Activated naive CD8-positive, alpha-beta T cell (primary cell): ENCODE data around the gene PSMC2.
"Not testable (repeated sequence)": the region's sequence is repeated elsewhere in the genome, so short reads cannot be mapped to it uniquely, and the experiment has no call there.

Source experiments
- H3K27ac Mint-ChIP-seq: one replicate; pipeline ENCODE4 v1.8.0; 2021; ENCODE audit warnings: mixed read lengths
- H3K27me3 Mint-ChIP-seq: one replicate; pipeline ENCODE4 v1.8.0; 2021; ENCODE audit warnings: mixed read lengths
- H3K36me3 Mint-ChIP-seq: one replicate; pipeline ENCODE4 v1.8.0; 2021; ENCODE audit warnings: mixed read lengths
- H3K4me1 Mint-ChIP-seq: one replicate; pipeline ENCODE4 v1.8.0; 2021; ENCODE audit warnings: low read depth, mixed read lengths
- H3K4me3 Mint-ChIP-seq: one replicate; pipeline ENCODE4 v1.8.0; 2021; ENCODE audit warnings: mild to moderate bottlenecking, mixed read lengths
- H3K9me3 Mint-ChIP-seq: one replicate; pipeline ENCODE4 v1.8.0; 2021; ENCODE audit warnings: low read depth, mixed read lengths

PSMC2 gene

GRCh38 chr7:103391150-103391549 is 43.7 kb downstream of the PSMC2 start:
- Mint-ChIP-seq H3K9me3 (no peaks in the 10 kb centered on the region), H3K36me3 (no peaks in the 10 kb centered on the region), H3K27me3 (peaks cover 7% of the 10 kb centered on the region), H3K4me3 (no peak overlapping the region), H3K27ac (no peak overlapping the region), H3K4me1 (no peaks in the 10 kb centered on the region)

DNA sequence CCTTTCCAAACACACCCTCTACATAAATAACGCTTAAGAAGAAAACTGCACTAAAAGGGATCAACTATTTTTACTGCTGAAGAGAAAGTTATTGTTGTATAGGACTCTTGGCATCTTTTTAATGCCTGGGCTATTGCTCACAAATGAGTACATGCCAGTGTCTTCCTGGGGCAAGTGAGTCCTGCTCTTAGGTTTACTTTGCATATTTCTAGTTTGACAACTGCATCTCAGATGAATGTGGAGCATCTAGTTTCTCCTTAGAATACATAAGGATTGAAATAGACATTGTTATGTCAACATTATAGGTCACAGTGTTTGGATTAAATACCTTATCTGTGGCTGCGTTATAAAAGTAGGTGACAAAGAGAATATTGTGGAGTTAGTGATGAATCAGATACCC is 44.5 kb downstream of the PSMC2 start:
- Mint-ChIP-seq H3K4me3 (no peak overlapping the region), H3K27me3 (peaks cover 7% of the 10 kb centered on the region), H3K36me3 (no peaks in the 10 kb centered on the region), H3K4me1 (no peaks in the 10 kb centered on the region), H3K9me3 (no peaks in the 10 kb centered on the region), H3K27ac (no peak overlapping the region)

DNA sequence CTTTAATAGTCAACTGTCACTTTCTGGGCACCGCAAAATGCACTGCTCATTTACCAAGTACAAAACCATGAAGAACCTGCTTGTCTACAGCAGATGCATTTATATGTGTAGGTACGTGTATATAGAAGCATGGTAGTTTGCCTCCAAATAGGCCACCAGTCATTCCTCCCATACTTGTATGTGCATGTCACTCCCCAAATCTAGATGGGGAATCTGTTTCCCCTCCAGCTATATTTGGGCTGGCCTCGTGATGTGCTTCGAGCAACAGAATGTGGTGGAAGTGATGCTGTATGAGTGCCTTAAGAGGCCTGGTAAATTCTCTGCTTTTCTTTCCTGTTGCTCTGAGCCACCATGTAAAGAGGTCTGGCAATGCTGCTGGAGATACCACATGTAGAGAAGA is 47.1 kb downstream of the PSMC2 start:
- no peaks in the 10 kb centered on the region for H3K4me1 Mint-ChIP-seq
- H3K27me3 Mint-ChIP-seq = peaks cover 7% of the 10 kb centered on the region
- no peaks in the 10 kb centered on the region for H3K9me3 Mint-ChIP-seq
- H3K4me3 Mint-ChIP-seq = no peak overlapping the region
- no peaks in the 10 kb centered on the region for H3K36me3 Mint-ChIP-seq
- H3K27ac Mint-ChIP-seq = no peak overlapping the region

- Mint-ChIP-seq H3K4me1 (no peaks in the 10 kb centered on the region), H3K9me3 (no peaks in the 10 kb centered on the region), H3K27me3 (peaks cover 5% of the 10 kb centered on the region), H3K27ac (no peak overlapping the region), H3K4me3 (no peak overlapping the region), H3K36me3 (no peaks in the 10 kb centered on the region)
Observed at GRCh38 chr7:103395071-103395470, 47.6 kb downstream of the PSMC2 start.

- Mint-ChIP-seq H3K27me3 (peaks cover 1% of the 10 kb centered on the region), H3K4me3 (no peak overlapping the region), H3K36me3 (no peaks in the 10 kb centered on the region), H3K27ac (no peak overlapping the region), H3K9me3 (no peaks in the 10 kb centered on the region), H3K4me1 (no peaks in the 10 kb centered on the region)
Observed at GRCh38 chr7:103396471-103396870, 49.0 kb downstream of the PSMC2 start.

DNA sequence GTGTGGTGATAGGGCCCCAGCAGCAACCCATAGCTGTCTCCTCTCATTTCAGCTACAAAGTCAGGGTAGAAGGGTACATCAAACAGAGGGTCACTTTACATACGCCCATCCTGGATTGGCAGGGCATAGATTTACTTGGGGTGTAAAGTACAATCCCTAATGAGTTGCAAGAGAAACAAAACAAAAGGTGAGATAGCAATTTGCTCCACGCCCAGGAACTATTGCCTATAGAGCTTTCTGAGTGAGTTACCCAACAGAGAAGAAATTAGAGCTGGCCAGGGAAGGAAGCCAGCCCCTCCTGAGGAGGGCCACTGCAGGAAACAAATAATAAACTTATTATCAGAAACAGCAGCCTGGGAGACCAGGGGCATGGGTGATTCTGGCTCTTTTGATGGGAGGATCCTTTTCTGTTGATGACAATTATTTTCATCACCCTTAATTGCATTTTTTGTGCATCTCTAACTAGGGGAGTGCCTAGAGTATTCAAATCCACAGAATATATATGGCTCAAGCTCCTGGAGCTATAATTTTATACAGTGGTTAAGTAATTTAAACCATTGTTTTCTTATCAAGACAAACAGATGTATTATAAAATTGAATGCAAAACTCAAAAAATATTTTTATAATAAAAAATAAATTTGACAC is 51.2 kb downstream of the PSMC2 start:
- no peaks in the 10 kb centered on the region for H3K4me1 Mint-ChIP-seq
- no peaks in the 10 kb centered on the region for H3K9me3 Mint-ChIP-seq

GRCh38 chr7:103399687-103400086 is 52.2 kb downstream of the PSMC2 start:
- not testable (repeated sequence) for H3K27me3 Mint-ChIP-seq, H3K36me3 Mint-ChIP-seq, H3K4me1 Mint-ChIP-seq, H3K4me3 Mint-ChIP-seq, H3K27ac Mint-ChIP-seq, H3K9me3 Mint-ChIP-seq

More for the DNA sequence above, 51.2 kb downstream of the PSMC2 start:
- Mint-ChIP-seq H3K27me3 (peaks cover 1% of the 10 kb centered on the region), H3K27ac (no peak overlapping the region), H3K36me3 (no peaks in the 10 kb centered on the region), H3K4me3 (no peak overlapping the region)

DNA sequence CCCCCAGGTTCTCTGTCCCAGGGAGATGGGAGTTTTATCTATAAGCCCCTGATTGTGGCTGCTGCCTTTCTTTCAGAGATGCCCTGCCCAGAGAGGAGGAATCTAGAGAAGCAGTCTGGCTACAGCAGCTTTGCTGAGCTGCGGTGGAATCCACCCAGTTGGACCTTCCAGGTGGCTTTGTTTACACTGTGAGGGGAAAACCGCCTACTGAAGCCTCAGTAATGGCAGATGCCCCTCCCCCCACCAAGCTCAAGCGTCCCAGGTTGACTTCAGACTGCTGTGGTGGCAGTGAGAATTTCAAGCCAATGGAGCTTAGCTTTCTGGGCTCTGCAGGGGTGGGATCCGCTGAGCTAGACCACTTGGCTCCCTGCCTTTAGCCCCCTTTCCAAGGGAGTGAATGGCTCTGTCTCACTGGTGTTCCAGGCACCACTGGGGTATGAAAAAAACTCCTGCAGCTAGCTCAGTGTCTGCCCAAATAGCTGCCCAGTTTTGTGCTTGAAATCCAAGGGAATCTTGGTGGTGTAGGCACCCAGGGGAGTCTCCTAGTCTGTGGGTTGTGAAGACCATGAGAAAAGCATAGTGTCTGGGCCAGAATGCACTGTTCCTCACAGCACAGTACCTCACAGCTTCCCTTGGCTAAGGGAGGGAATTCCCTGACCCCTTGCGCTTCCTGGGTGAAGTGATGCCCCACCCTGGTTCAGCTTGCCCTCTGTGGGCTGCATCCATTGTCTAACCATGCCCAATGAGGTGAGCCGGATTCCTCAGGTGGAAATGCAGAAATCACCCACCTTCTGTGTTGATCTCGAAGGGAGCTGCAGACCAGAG is 58.6 kb downstream of the PSMC2 start:
- not testable (repeated sequence) for H3K36me3 Mint-ChIP-seq, H3K4me1 Mint-ChIP-seq, H3K27ac Mint-ChIP-seq, H3K27me3 Mint-ChIP-seq, H3K9me3 Mint-ChIP-seq, H3K4me3 Mint-ChIP-seq

DNA sequence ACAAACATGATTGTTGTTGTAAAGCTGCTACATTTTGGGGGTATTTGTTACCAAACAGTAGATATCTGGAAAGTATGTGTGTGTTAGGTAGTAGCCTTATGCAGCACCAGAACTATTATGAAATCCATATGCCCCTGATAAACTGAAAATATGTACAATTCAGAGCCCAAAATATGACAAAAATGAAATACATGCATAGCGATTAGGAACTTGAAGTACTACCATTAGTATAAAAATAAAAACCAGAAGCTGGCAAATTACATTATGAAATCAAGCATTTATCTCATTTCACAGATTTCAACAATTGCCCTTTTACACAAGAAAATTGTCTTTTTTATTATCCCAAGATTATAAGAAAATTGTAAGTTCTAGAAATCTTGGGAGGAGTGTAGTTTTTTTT is 64.7 kb downstream of the PSMC2 start:
- no peaks in the 10 kb centered on the region for H3K36me3 Mint-ChIP-seq
- H3K4me1 Mint-ChIP-seq = no peaks in the 10 kb centered on the region
- no peak overlapping the region for H3K4me3 Mint-ChIP-seq
- no peak overlapping the region for H3K27ac Mint-ChIP-seq
- no peaks in the 10 kb centered on the region for H3K9me3 Mint-ChIP-seq
- H3K27me3 Mint-ChIP-seq = peaks cover 4% of the 10 kb centered on the region

GRCh38 chr7:103413407-103413806 is 66.0 kb downstream of the PSMC2 start:
- no peaks in the 10 kb centered on the region for H3K9me3 Mint-ChIP-seq
- H3K27ac Mint-ChIP-seq = no peak overlapping the region
- no peaks in the 10 kb centered on the region for H3K4me1 Mint-ChIP-seq
- no peaks in the 10 kb centered on the region for H3K36me3 Mint-ChIP-seq
- H3K27me3 Mint-ChIP-seq = peaks cover 6% of the 10 kb centered on the region
- H3K4me3 Mint-ChIP-seq = no peak overlapping the region

DNA sequence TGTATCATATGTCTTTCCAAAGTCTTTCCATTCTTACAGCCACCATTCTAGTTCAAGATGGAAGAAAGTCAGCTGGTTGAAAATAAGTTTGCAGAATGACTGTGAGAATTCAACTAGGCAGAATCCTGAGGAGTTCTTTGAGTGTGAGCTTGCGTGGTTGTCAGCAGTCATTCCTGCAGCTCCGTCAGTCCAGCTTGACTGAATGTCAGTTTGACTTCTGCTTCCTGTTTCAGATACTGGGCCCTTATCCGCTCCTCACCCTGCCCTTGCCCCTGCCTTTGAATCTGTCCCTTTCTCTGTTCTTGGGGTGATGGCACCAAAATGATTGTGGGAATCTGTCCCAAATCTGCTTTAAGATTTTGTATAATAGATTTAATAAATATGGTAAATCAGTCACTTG is 70.8 kb downstream of the PSMC2 start:
- Mint-ChIP-seq H3K9me3 (no peaks in the 10 kb centered on the region), H3K27ac (no peak overlapping the region), H3K4me3 (no peak overlapping the region), H3K27me3 (peaks cover 6% of the 10 kb centered on the region), H3K36me3 (no peaks in the 10 kb centered on the region), H3K4me1 (no peaks in the 10 kb centered on the region)
